ENCODE data around the gene TTC33. TPM values are rescaled to one million over a fixed set of nuclear protein-coding genes. Genes with fewer than 3 reads are reported as not detected.
A peak's percentile ranks its signal among the peaks of the same experiment; 100 is the strongest.

Gene TTC33
- total and polyA plus RNA-seq, 4 donors, result 22.4 to 45.9 (median 30.7) TPM

- no CpG with 5 or more reads among the region's 1 CpG for WGBS (ENCODE audit: insufficient coverage)
- Histone ChIP-seq H3K4me3 (ENCODE audit: low read depth, low read length) (no peak overlapping the region), H3K27me3 (ENCODE audit: control insufficient read depth, insufficient read depth, low read length) (no peaks in the 10 kb centered on the region), H3K4me1 (ENCODE audit: control insufficient read depth, insufficient read depth, low read length) (no peaks in the 10 kb centered on the region), H3K27ac (ENCODE audit: low read depth, low read length) (no peak overlapping the region), H3K9me3 (ENCODE audit: control insufficient read depth, insufficient read depth, low read length) (no peaks in the 10 kb centered on the region), H3K36me3 (ENCODE audit: control insufficient read depth, insufficient read depth, low read length) (no peaks in the 10 kb centered on the region)
- no peak for DNase-seq (ENCODE audit: low read depth in 4 of 6, low spot score in 6 of 6)
Measured at GRCh38 chr5:40587376-40587775, 168.4 kb downstream of the TTC33 start.

GRCh38 chr5:40585537-40586267 is 170.1 kb downstream of the TTC33 start:
- Histone ChIP-seq H3K4me3 (ENCODE audit: low read depth, low read length) (no peak overlapping the region), H3K27me3 (ENCODE audit: control insufficient read depth, insufficient read depth, low read length) (no peaks in the 10 kb centered on the region), H3K36me3 (ENCODE audit: control insufficient read depth, insufficient read depth, low read length) (no peaks in the 10 kb centered on the region), H3K27ac (ENCODE audit: low read depth, low read length) (no peak overlapping the region), H3K9me3 (ENCODE audit: control insufficient read depth, insufficient read depth, low read length) (no peaks in the 10 kb centered on the region), H3K4me1 (ENCODE audit: control insufficient read depth, insufficient read depth, low read length) (no peaks in the 10 kb centered on the region)
- WGBS (ENCODE audit: insufficient coverage), result no CpG with 5 or more reads among the region's 5 CpGs
- no peak for DNase-seq (ENCODE audit: low read depth in 4 of 6, low spot score in 6 of 6)

DNA sequence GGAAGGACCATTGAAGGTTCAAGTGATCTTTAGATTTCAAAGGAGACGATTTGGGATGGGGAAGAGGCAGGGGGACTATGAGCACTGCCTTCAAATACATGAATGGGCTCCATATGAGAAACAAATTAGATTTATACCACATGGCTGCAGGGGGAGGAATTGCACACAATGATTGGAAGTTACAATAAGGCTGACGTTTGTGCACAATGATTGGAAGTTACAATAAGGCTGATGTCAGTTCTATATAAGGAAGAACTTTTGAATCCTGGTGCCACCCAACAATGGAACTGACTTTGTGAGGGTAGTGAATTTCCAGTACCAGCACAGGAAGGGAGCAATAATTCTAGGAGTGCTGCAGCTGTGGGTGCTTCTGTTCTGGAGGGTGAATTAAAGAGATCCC is 171.7 kb downstream of the TTC33 start:
- WGBS (ENCODE audit: insufficient coverage), result 57% methylated on average over 2 of the region's 2 CpGs
- Histone ChIP-seq H3K36me3 (ENCODE audit: control insufficient read depth, insufficient read depth, low read length) (no peaks in the 10 kb centered on the region), H3K4me3 (ENCODE audit: low read depth, low read length) (no peak overlapping the region), H3K27ac (ENCODE audit: low read depth, low read length) (no peak overlapping the region), H3K9me3 (ENCODE audit: control insufficient read depth, insufficient read depth, low read length) (no peaks in the 10 kb centered on the region), H3K27me3 (ENCODE audit: control insufficient read depth, insufficient read depth, low read length) (no peaks in the 10 kb centered on the region), H3K4me1 (ENCODE audit: control insufficient read depth, insufficient read depth, low read length) (no peaks in the 10 kb centered on the region)
- DNase-seq (ENCODE audit: low read depth in 4 of 6, low spot score in 6 of 6), result no peak

DNA sequence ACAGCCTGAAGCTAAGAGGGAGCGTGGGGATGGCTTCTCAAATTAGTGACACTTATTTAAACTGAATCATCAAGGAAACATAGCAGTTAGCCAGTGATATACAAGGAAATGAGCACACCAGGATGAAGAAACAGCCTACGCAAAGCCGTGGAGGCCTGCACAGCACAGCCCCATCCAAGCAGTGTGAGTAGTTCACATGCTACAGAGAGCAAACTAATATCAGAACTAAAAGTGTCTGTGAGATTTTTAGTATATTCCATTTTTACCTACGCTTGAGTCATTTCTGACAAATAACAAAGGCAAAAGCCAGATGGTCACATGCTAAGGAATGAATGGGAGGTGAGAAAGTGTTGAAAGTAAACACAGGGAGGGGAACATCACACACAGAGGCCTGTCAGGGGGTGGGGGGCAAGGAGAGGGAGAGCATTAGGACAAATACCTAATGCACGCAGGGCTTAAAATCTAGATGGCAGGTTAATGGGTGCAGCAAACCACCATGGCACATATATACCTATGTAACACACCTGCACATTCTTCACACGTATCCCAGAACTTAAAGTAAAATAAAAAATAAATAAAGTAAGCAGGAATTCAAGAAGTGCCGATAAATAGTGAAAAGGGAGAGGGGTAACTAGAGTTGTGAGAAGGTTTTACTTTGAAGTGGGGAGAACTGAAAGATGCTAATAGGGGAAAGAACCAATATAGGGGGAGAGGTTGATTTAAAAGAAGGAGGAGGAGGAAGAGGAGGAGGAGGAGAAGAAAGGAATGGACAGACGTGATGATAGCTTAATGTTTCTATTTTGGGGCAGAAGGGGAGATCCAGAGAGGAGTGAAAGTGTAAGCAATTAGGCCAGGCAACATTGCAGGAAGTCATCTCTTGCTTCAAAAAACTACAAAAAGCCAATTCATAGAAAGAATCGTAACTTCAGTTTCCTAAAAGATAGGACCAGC is 177.0 kb downstream of the TTC33 start:
- Histone ChIP-seq H3K36me3 (ENCODE audit: control insufficient read depth, insufficient read depth, low read length) (no peaks in the 10 kb centered on the region), H3K27me3 (ENCODE audit: control insufficient read depth, insufficient read depth, low read length) (no peaks in the 10 kb centered on the region), H3K27ac (ENCODE audit: low read depth, low read length) (no peak overlapping the region), H3K9me3 (ENCODE audit: control insufficient read depth, insufficient read depth, low read length) (no peaks in the 10 kb centered on the region), H3K4me3 (ENCODE audit: low read depth, low read length) (no peak overlapping the region), H3K4me1 (ENCODE audit: control insufficient read depth, insufficient read depth, low read length) (no peaks in the 10 kb centered on the region)
- no peak for DNase-seq (ENCODE audit: low read depth in 4 of 6, low spot score in 6 of 6)
- WGBS (ENCODE audit: insufficient coverage), result 59% methylated on average over 2 of the region's 9 CpGs

GRCh38 chr5:40577718-40578117 is 178.0 kb downstream of the TTC33 start:
- no peaks in the 10 kb centered on the region for H3K36me3 ChIP-seq (ENCODE audit: control insufficient read depth, insufficient read depth, low read length)
- no peak for DNase-seq (ENCODE audit: low read depth in 4 of 6, low spot score in 6 of 6)
- no CpG with 5 or more reads among the region's 3 CpGs for WGBS (ENCODE audit: insufficient coverage)
- no peaks in the 10 kb centered on the region for H3K27me3 ChIP-seq (ENCODE audit: control insufficient read depth, insufficient read depth, low read length)
- no peaks in the 10 kb centered on the region for H3K9me3 ChIP-seq (ENCODE audit: control insufficient read depth, insufficient read depth, low read length)
- no peak overlapping the region for H3K4me3 ChIP-seq (ENCODE audit: low read depth, low read length)
- H3K27ac ChIP-seq (ENCODE audit: low read depth, low read length), result no peak overlapping the region
- no peaks in the 10 kb centered on the region for H3K4me1 ChIP-seq (ENCODE audit: control insufficient read depth, insufficient read depth, low read length)

GRCh38 chr5:40575921-40576320 is 179.8 kb downstream of the TTC33 start:
- WGBS (ENCODE audit: insufficient coverage), result 83% methylated on average over 2 of the region's 3 CpGs
- no peaks in the 10 kb centered on the region for H3K9me3 ChIP-seq (ENCODE audit: control insufficient read depth, insufficient read depth, low read length)

DNA sequence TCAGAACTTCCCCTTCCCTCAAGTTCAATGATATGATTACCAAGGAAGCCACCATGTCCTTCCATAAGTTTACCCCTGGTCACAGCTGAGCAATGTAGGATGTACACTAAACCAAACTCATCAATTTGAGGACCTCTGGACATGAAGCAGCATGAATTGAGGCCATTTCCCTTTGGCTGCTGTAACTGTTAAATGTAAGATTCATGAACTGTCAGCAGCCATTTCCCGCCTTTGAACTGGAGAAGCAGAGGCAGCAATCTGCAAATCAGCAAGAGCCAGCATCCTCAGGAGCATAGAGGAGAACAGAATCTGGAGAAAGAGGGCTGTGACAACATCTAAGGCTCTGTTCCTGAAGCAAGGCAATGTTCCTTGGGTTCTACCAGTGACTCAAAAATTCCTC is 180.3 kb downstream of the TTC33 start:
- DNase-seq (ENCODE audit: low read depth in 4 of 6, low spot score in 6 of 6), result no peak
- Histone ChIP-seq H3K36me3 (ENCODE audit: control insufficient read depth, insufficient read depth, low read length) (no peaks in the 10 kb centered on the region), H3K27ac (ENCODE audit: low read depth, low read length) (no peak overlapping the region), H3K4me1 (ENCODE audit: control insufficient read depth, insufficient read depth, low read length) (no peaks in the 10 kb centered on the region), H3K9me3 (ENCODE audit: control insufficient read depth, insufficient read depth, low read length) (no peaks in the 10 kb centered on the region), H3K4me3 (ENCODE audit: low read depth, low read length) (no peak overlapping the region), H3K27me3 (ENCODE audit: control insufficient read depth, insufficient read depth, low read length) (no peaks in the 10 kb centered on the region)
- no CpG with 5 or more reads among the region's 1 CpG for WGBS (ENCODE audit: insufficient coverage)

More at GRCh38 chr5:40575921-40576320, 179.8 kb downstream of the TTC33 start:
- H3K4me1 ChIP-seq (ENCODE audit: control insufficient read depth, insufficient read depth, low read length), result no peaks in the 10 kb centered on the region
- no peaks in the 10 kb centered on the region for H3K27me3 ChIP-seq (ENCODE audit: control insufficient read depth, insufficient read depth, low read length)
- DNase-seq (ENCODE audit: low read depth in 4 of 6, low spot score in 6 of 6), result no peak
- H3K4me3 ChIP-seq (ENCODE audit: low read depth, low read length), result no peak overlapping the region
- H3K27ac ChIP-seq (ENCODE audit: low read depth, low read length), result no peak overlapping the region
- H3K36me3 ChIP-seq (ENCODE audit: control insufficient read depth, insufficient read depth, low read length), result no peaks in the 10 kb centered on the region

- H3K27ac ChIP-seq (ENCODE audit: low read depth, low read length), result no peak overlapping the region
- no peaks in the 10 kb centered on the region for H3K36me3 ChIP-seq (ENCODE audit: control insufficient read depth, insufficient read depth, low read length)
- H3K4me3 ChIP-seq (ENCODE audit: low read depth, low read length), result no peak overlapping the region
- no peaks in the 10 kb centered on the region for H3K9me3 ChIP-seq (ENCODE audit: control insufficient read depth, insufficient read depth, low read length)
- H3K4me1 ChIP-seq (ENCODE audit: control insufficient read depth, insufficient read depth, low read length), result no peaks in the 10 kb centered on the region
- DNase-seq (ENCODE audit: low read depth in 4 of 6, low spot score in 6 of 6), result peak in 1 of 6 donors; percentile 21
- WGBS (ENCODE audit: insufficient coverage), result 79% methylated on average over 2 of the region's 2 CpGs
- no peaks in the 10 kb centered on the region for H3K27me3 ChIP-seq (ENCODE audit: control insufficient read depth, insufficient read depth, low read length)
Measured at GRCh38 chr5:40572937-40573336, 182.8 kb downstream of the TTC33 start.

- Histone ChIP-seq H3K27ac (ENCODE audit: low read depth, low read length) (no peak overlapping the region), H3K27me3 (ENCODE audit: control insufficient read depth, insufficient read depth, low read length) (no peaks in the 10 kb centered on the region), H3K36me3 (ENCODE audit: control insufficient read depth, insufficient read depth, low read length) (no peaks in the 10 kb centered on the region), H3K9me3 (ENCODE audit: control insufficient read depth, insufficient read depth, low read length) (no peaks in the 10 kb centered on the region), H3K4me3 (ENCODE audit: low read depth, low read length) (no peak overlapping the region), H3K4me1 (ENCODE audit: control insufficient read depth, insufficient read depth, low read length) (no peaks in the 10 kb centered on the region)
- DNase-seq (ENCODE audit: low read depth in 4 of 6, low spot score in 6 of 6), result peak in 1 of 6 donors; percentile 9
- 71% methylated on average over 5 of the region's 6 CpGs for WGBS (ENCODE audit: insufficient coverage)
Measured at GRCh38 chr5:40572391-40572790, 183.4 kb downstream of the TTC33 start.
